HUDEP-2 (cell line): Measurements from ENCODE around the gene GEMIN5.

ENCODE experiments used
- DNase-seq, 76 experiments: peaks; one replicate each; lab custom pipeline; 2025; ENCODE audit not compliant: unreplicated experiment in 76 of 76; lab: John Stamatoyannopoulos, UW

GEMIN5 gene

GRCh38 chr5:154892369-154892771 lies 45.6 kb downstream of the GEMIN5 start:
- DNase-seq, result no peak

GRCh38 chr5:154885439-154885838 lies 52.6 kb downstream of the GEMIN5 start:
- no peak for DNase-seq

- no peak for DNase-seq
Measured at GRCh38 chr5:154884424-154884823, 53.6 kb downstream of the GEMIN5 start.

- no peak for DNase-seq
Measured at GRCh38 chr5:154881986-154882385, 56.0 kb downstream of the GEMIN5 start.

- DNase-seq, result no peak
Measured at GRCh38 chr5:154878642-154879335, 59.2 kb downstream of the GEMIN5 start.

- DNase-seq, result no peak
Measured at GRCh38 chr5:154873791-154874331, 64.2 kb downstream of the GEMIN5 start.

GRCh38 chr5:154871734-154872133 lies 66.3 kb downstream of the GEMIN5 start:
- DNase-seq, result no peak

- peak in 3 of 76 experiments; percentile 12 to 21 (median 14) for DNase-seq
Measured at GRCh38 chr5:154868702-154869101, 69.3 kb downstream of the GEMIN5 start.

- no peak for DNase-seq
Measured at GRCh38 chr5:154866841-154867240, 71.2 kb downstream of the GEMIN5 start.

GRCh38 chr5:154865466-154866184 lies 72.4 kb downstream of the GEMIN5 start:
- DNase-seq, result no peak

GRCh38 chr5:154863291-154864080 lies 74.5 kb downstream of the GEMIN5 start:
- no peak for DNase-seq

GRCh38 chr5:154862766-154863165 lies 75.2 kb downstream of the GEMIN5 start:
- DNase-seq, result no peak

GRCh38 chr5:154861946-154862345 lies 76.1 kb downstream of the GEMIN5 start:
- DNase-seq, result no peak

GRCh38 chr5:154860765-154861164 lies 77.2 kb downstream of the GEMIN5 start:
- DNase-seq, result no peak

GRCh38 chr5:154860123-154860522 lies 77.9 kb downstream of the GEMIN5 start:
- DNase-seq, result no peak

GRCh38 chr5:154858972-154859871 lies 78.8 kb downstream of the GEMIN5 start:
- peak in 3 of 76 experiments; percentile 5 to 22 (median 7) for DNase-seq

GRCh38 chr5:154858297-154858971 lies 79.6 kb downstream of the GEMIN5 start, which contains the start of gene CNOT8:
CNOT8 (plus strand) TSS chr5:154858627; CDS start chr5:154863279, 4,652 bp downstream.
- DNase-seq, result peak; percentile 65 to 99 (median 95)

- DNase-seq, result peak in 75 of 76 experiments; percentile 69 to 99 (median 92)
Measured at GRCh38 chr5:154857530-154858296, 80.3 kb downstream of the GEMIN5 start.

- DNase-seq, result no peak
Measured at GRCh38 chr5:154851351-154851750, 86.7 kb downstream of the GEMIN5 start.
